BLaER1 treated with 17β-estradiol and CSF1 and Interleukin-3, amounts not matched to agents 10 nM and 100 nM (cell line): ENCODE measurements around the gene FOS.

Source experiments
- H3K27ac ChIP-seq, 11 experiments: shearing (Covaris generic); formaldehyde crosslinking; 2 replicates each; pipeline ENCODE4 v1.8.1; 2022
- H3K27me3 ChIP-seq, 11 experiments: shearing (Covaris generic); formaldehyde crosslinking; 2 replicates each; pipeline ENCODE4 v1.8.1; 2022
- H3K36me3 ChIP-seq, 11 experiments: shearing (Covaris generic); formaldehyde crosslinking; 2 replicates each; pipeline ENCODE4 v1.8.1; 2022
- H3K4me1 ChIP-seq, 10 experiments: shearing (Covaris generic); formaldehyde crosslinking; 2 replicates each; pipeline ENCODE4 v1.8.1; 2022
- H3K4me2 ChIP-seq, 11 experiments: shearing (Covaris generic); formaldehyde crosslinking; 2 replicates each; pipeline ENCODE4 v1.8.1; 2022
- H3K4me3 ChIP-seq, 10 experiments: shearing (Covaris generic); formaldehyde crosslinking; 2 replicates each; pipeline ENCODE4 v1.8.1; 2022
- H3K9ac ChIP-seq, 11 experiments: shearing (Covaris generic); formaldehyde crosslinking; 2 replicates each; pipeline ENCODE4 v1.8.1; 2022
- H3K9me3 ChIP-seq, 11 experiments: shearing (Covaris generic); formaldehyde crosslinking; replicated peaks in 1 of 11; 2 replicates each; pipeline ENCODE4 v1.8.1; 2022
- H4K20me1 ChIP-seq, 11 experiments: shearing (Covaris generic); formaldehyde crosslinking; 2 replicates each; pipeline ENCODE4 v1.8.1; 2022
- Cebpa-rat ChIP-seq, 11 experiments: shearing (Covaris generic); IDR thresholded peaks; 2 replicates each; pipeline ENCODE4 v1.8.1; 2022

The FOS gene

GRCh38 chr14:75282170-75282554 lies 3.5 kb downstream of the FOS start:
- peak overlapping the region in 5 of 11 experiments; percentile 40 to 100 (median 97); a peak in 8 of 22 replicates for H3K9ac ChIP-seq
- no peak for TF ChIP-seq Cebpa-rat (IDR thresholded peaks at IDR 0.05)
- H3K4me1 ChIP-seq: peaks cover 32 to 87% (median 65%) of the 10 kb centered on the region in 10 experiments
- H3K36me3 ChIP-seq: peaks cover 21 to 39% (median 36%) of the 10 kb centered on the region in 11 experiments
- peak overlapping the region in 7 of 11 experiments; percentile 65 to 99 (median 94); a peak in 13 of 22 replicates for H3K4me2 ChIP-seq
- H3K4me3 ChIP-seq: peak overlapping the region in 7 of 10 experiments; percentile 33 to 99 (median 97); a peak in 12 of 20 replicates
- peak overlapping the region in 6 of 11 experiments; percentile 72 to 100 (median 98); a peak in 13 of 22 replicates for H3K27ac ChIP-seq
- peaks cover 29 to 41% (median 32%) of the 10 kb centered on the region in 11 experiments for H4K20me1 ChIP-seq
- H3K9me3 ChIP-seq: peaks cover 0 to 24% (median 0%) of the 10 kb centered on the region in 11 experiments; a peak in 7 of 22 replicates
- peaks cover 0 to 38% (median 31%) of the 10 kb centered on the region in 11 experiments; a peak in 16 of 22 replicates for H3K27me3 ChIP-seq

- Histone ChIP-seq H3K27me3 (peaks cover 0 to 33% (median 26%) of the 10 kb centered on the region in 11 experiments; a peak in 16 of 22 replicates), H3K9ac (peak overlapping the region in 6 of 11 experiments; percentile 64 to 100 (median 97); a peak in 11 of 22 replicates), H3K4me1 (peaks cover 32 to 87% (median 70%) of the 10 kb centered on the region in 10 experiments), H3K4me2 (peak overlapping the region in 10 of 11 experiments; percentile 8 to 99 (median 85); a peak in 19 of 22 replicates), H3K27ac (peak overlapping the region in 10 of 11 experiments; percentile 38 to 100 (median 94); a peak in 19 of 22 replicates), H4K20me1 (peaks cover 29 to 41% (median 32%) of the 10 kb centered on the region in 11 experiments), H3K4me3 (peak overlapping the region in 6 of 10 experiments; percentile 33 to 99 (median 94); a peak in 11 of 20 replicates), H3K36me3 (peaks cover 21 to 39% (median 36%) of the 10 kb centered on the region in 11 experiments), H3K9me3 (peaks cover 0 to 24% (median 0%) of the 10 kb centered on the region in 11 experiments; a peak in 7 of 22 replicates)
- TF ChIP-seq Cebpa-rat (IDR thresholded peaks at IDR 0.05): peak in 8 of 11 experiments; percentile 15 to 69 (median 32); a peak in 8 of 22 replicates
Observed at GRCh38 chr14:75282555-75283161, 4.0 kb downstream of the FOS start.

- peak overlapping the region in 10 of 11 experiments; percentile 13 to 99 (median 85); a peak in 19 of 22 replicates for H3K4me2 ChIP-seq
- peak overlapping the region in 10 of 11 experiments; percentile 24 to 100 (median 66); a peak in 16 of 22 replicates for H3K9ac ChIP-seq
- TF ChIP-seq Cebpa-rat (IDR thresholded peaks at IDR 0.05): no peak; a peak in 1 of 22 replicates
- peaks cover 0 to 29% (median 25%) of the 10 kb centered on the region in 11 experiments; a peak in 16 of 22 replicates for H3K27me3 ChIP-seq
- H3K36me3 ChIP-seq: peaks cover 21 to 39% (median 36%) of the 10 kb centered on the region in 11 experiments
- peak overlapping the region in 3 of 10 experiments; percentile 4 to 97 (median 5); a peak in 4 of 20 replicates for H3K4me3 ChIP-seq
- H3K27ac ChIP-seq: peak overlapping the region; percentile 38 to 100 (median 94); a peak in 21 of 22 replicates
- peaks cover 0 to 24% (median 0%) of the 10 kb centered on the region in 11 experiments; a peak in 7 of 22 replicates for H3K9me3 ChIP-seq
- H3K4me1 ChIP-seq: peaks cover 34 to 88% (median 76%) of the 10 kb centered on the region in 10 experiments
- H4K20me1 ChIP-seq: peaks cover 29 to 41% (median 32%) of the 10 kb centered on the region in 11 experiments
Observed at GRCh38 chr14:75283162-75283832, 4.7 kb downstream of the FOS start.

GRCh38 chr14:75283833-75284563 lies 5.4 kb downstream of the FOS start:
- peaks cover 0 to 26% (median 24%) of the 10 kb centered on the region in 11 experiments; a peak in 16 of 22 replicates for H3K27me3 ChIP-seq
- H4K20me1 ChIP-seq: peaks cover 27 to 38% (median 28%) of the 10 kb centered on the region in 11 experiments
- H3K27ac ChIP-seq: peak overlapping the region; percentile 38 to 100 (median 94)
- TF ChIP-seq Cebpa-rat (IDR thresholded peaks at IDR 0.05): peak; percentile 61 to 94 (median 79); a peak in 19 of 22 replicates
- H3K4me2 ChIP-seq: peak overlapping the region in 10 of 11 experiments; percentile 13 to 99 (median 85); a peak in 18 of 22 replicates
- H3K9ac ChIP-seq: peak overlapping the region in 10 of 11 experiments; percentile 24 to 100 (median 66); a peak in 17 of 22 replicates
- H3K36me3 ChIP-seq: peaks cover 21 to 38% (median 34%) of the 10 kb centered on the region in 11 experiments
- H3K4me1 ChIP-seq: peaks cover 38 to 95% (median 83%) of the 10 kb centered on the region in 10 experiments
- peaks cover 0 to 23% (median 0%) of the 10 kb centered on the region in 11 experiments; a peak in 7 of 22 replicates for H3K9me3 ChIP-seq
- peak overlapping the region in 3 of 10 experiments; percentile 4 to 9 (median 5); a peak in 2 of 20 replicates for H3K4me3 ChIP-seq

- Histone ChIP-seq H3K4me3 (no peak overlapping the region), H4K20me1 (peaks cover 13 to 24% (median 15%) of the 10 kb centered on the region in 11 experiments), H3K27me3 (peaks cover 0 to 12% (median 11%) of the 10 kb centered on the region in 11 experiments; a peak in 15 of 22 replicates), H3K9me3 (peaks cover 0 to 10% (median 0%) of the 10 kb centered on the region in 11 experiments; a peak in 5 of 22 replicates), H3K4me2 (peak overlapping the region in 7 of 11 experiments; percentile 80 to 99 (median 94); a peak in 11 of 22 replicates), H3K27ac (peak overlapping the region in 9 of 11 experiments; percentile 31 to 100 (median 95); a peak in 17 of 22 replicates), H3K36me3 (peaks cover 13 to 26% (median 23%) of the 10 kb centered on the region in 11 experiments), H3K4me1 (peaks cover 29 to 100% (median 91%) of the 10 kb centered on the region in 10 experiments), H3K9ac (peak overlapping the region in 4 of 11 experiments; percentile 10 to 98 (median 90); a peak in 3 of 22 replicates)
- no peak for TF ChIP-seq Cebpa-rat (IDR thresholded peaks at IDR 0.05)
Observed at GRCh38 chr14:75285331-75285730, 6.7 kb downstream of the FOS start.

- no peak for TF ChIP-seq Cebpa-rat (IDR thresholded peaks at IDR 0.05)
- H3K4me2 ChIP-seq: peak overlapping the region; percentile 40 to 99 (median 85)
Observed at GRCh38 chr14:75286313-75286712, 7.7 kb downstream of the FOS start.

GRCh38 chr14:75289840-75290388 lies 11.3 kb downstream of the FOS start:
- H3K4me3 ChIP-seq: no peak overlapping the region
- peak overlapping the region in 7 of 11 experiments; percentile 18 to 99 (median 94); a peak in 12 of 22 replicates for H3K4me2 ChIP-seq
- peak overlapping the region in 7 of 11 experiments; percentile 92 to 100 (median 98); a peak in 14 of 22 replicates for H3K27ac ChIP-seq
- no peaks in the 10 kb centered on the region for H3K36me3 ChIP-seq
- no peaks in the 10 kb centered on the region for H3K27me3 ChIP-seq
- no peaks in the 10 kb centered on the region for H4K20me1 ChIP-seq
- peak in 4 of 11 experiments; percentile 33 to 70 (median 48); a peak in 5 of 22 replicates for TF ChIP-seq Cebpa-rat (IDR thresholded peaks at IDR 0.05)
- peaks cover 40 to 94% (median 67%) of the 10 kb centered on the region in 10 experiments for H3K4me1 ChIP-seq
- H3K9ac ChIP-seq: no peak overlapping the region; a peak in 1 of 22 replicates
- no peaks in the 10 kb centered on the region for H3K9me3 ChIP-seq

More at GRCh38 chr14:75286313-75286712, 7.7 kb downstream of the FOS start:
- H3K9me3 ChIP-seq: peaks cover 0 to 2% (median 0%) of the 10 kb centered on the region in 11 experiments; a peak in 1 of 22 replicates
- peak overlapping the region; percentile 17 to 100 (median 94); a peak in 20 of 22 replicates for H3K27ac ChIP-seq
- H3K4me1 ChIP-seq: peaks cover 29 to 99% (median 87%) of the 10 kb centered on the region in 10 experiments
- H4K20me1 ChIP-seq: peaks cover 3 to 15% (median 5%) of the 10 kb centered on the region in 11 experiments
- H3K9ac ChIP-seq: peak overlapping the region in 10 of 11 experiments; percentile 11 to 84 (median 77); a peak in 14 of 22 replicates
- peak overlapping the region in 1 of 10 experiments; percentile 4; a peak in 1 of 20 replicates for H3K4me3 ChIP-seq
- H3K36me3 ChIP-seq: peaks cover 3 to 16% (median 13%) of the 10 kb centered on the region in 11 experiments
- H3K27me3 ChIP-seq: peaks cover 0 to 3% (median 1%) of the 10 kb centered on the region in 11 experiments; a peak in 7 of 22 replicates
